Keratinocyte (primary cell): ENCODE measurements around the gene CCDC71. TPM values are rescaled to one million over a fixed set of nuclear protein-coding genes. Genes with fewer than 3 reads are reported as not detected.
A peak's percentile ranks its signal among the peaks of the same experiment; 100 is the strongest.

Experiments
- DNase-seq: peaks from one replicate; pipeline ENCODE4 v3.0.0-alpha.2; 2011; ENCODE audit warnings: low read depth, missing footprints, low spot score
- FAIRE-seq: peaks from 2 replicates; lab custom pipeline; 2011; peaks lifted over from hg19 to GRCh38; lab: Jason Lieb, UNC
- H2AFZ ChIP-seq: 2 replicates; pipeline ENCODE4 v1.6.0; 2012; ENCODE audit warnings: low read length, control low read depth, inconsistent platforms; ENCODE audit not compliant: control insufficient read depth
- H3K27ac ChIP-seq: 2 replicates; pipeline ENCODE4 v1.5.1; 2011; ENCODE audit warnings: low read length; ENCODE audit not compliant: control insufficient read depth, insufficient read depth
- H3K27me3 ChIP-seq: 3 replicates; pipeline ENCODE4 v1.6.0; 2011; ENCODE audit warnings: low read length; ENCODE audit not compliant: control insufficient read depth, insufficient read depth; ENCODE audit errors: extremely low read depth
- H3K36me3 ChIP-seq, 2 experiments: 2 replicates in 1 of 2; 3 replicates in 1 of 2; pipeline ENCODE4 v1.5.1; 2011; ENCODE audit warnings: low read length in 2 of 2, mild to moderate bottlenecking in 1 of 2; ENCODE audit not compliant: control insufficient read depth in 2 of 2, insufficient read depth in 2 of 2; ENCODE audit errors: extremely low read depth in 1 of 2
- H3K4me1 ChIP-seq: 3 replicates; pipeline ENCODE4 v1.5.1; 2011; ENCODE audit warnings: low read length; ENCODE audit not compliant: control insufficient read depth, insufficient read depth; ENCODE audit errors: extremely low read depth
- H3K4me2 ChIP-seq: 3 replicates; pipeline ENCODE4 v1.6.0; 2011; ENCODE audit warnings: low read depth, low read length; ENCODE audit not compliant: control insufficient read depth, insufficient read depth; ENCODE audit errors: extremely low read depth
- H3K4me3 ChIP-seq, 3 experiments: fragments of 200-600 bp in 1 of 3; sonication (generic) in 1 of 3; 2 replicates in 2 of 3; 3 replicates in 1 of 3; pipeline ENCODE4 v1.5.1; 2011 to 2016; ENCODE audit warnings: low read length in 3 of 3, mild to moderate bottlenecking in 3 of 3, control low read depth in 2 of 3, inconsistent platforms in 1 of 3, low read depth in 1 of 3, mixed read lengths in 1 of 3, mixed run types in 1 of 3, moderate library complexity in 1 of 3; ENCODE audit not compliant: control insufficient read depth in 2 of 3, insufficient read depth in 2 of 3; ENCODE audit errors: extremely low read depth in 1 of 3
- H3K79me2 ChIP-seq: 2 replicates; pipeline ENCODE4 v1.6.0; 2012; ENCODE audit warnings: low read length; ENCODE audit not compliant: control insufficient read depth, insufficient read depth
- H3K9ac ChIP-seq: 3 replicates; pipeline ENCODE4 v1.6.0; 2011; ENCODE audit warnings: low read length; ENCODE audit not compliant: control insufficient read depth, insufficient read depth; ENCODE audit errors: extremely low read depth
- H3K9me1 ChIP-seq: 3 replicates; pipeline ENCODE4 v1.6.0; 2011; ENCODE audit warnings: low read length; ENCODE audit not compliant: control insufficient read depth, insufficient read depth; ENCODE audit errors: extremely low read depth
- H3K9me3 ChIP-seq: 2 replicates; pipeline ENCODE4 v1.5.1; 2012; ENCODE audit warnings: low read depth, low read length; ENCODE audit not compliant: control insufficient read depth
- H4K20me1 ChIP-seq: 3 replicates; pipeline ENCODE4 v1.6.0; 2011; ENCODE audit warnings: low read length; ENCODE audit not compliant: control insufficient read depth, insufficient read depth; ENCODE audit errors: extremely low read depth
- CTCF ChIP-seq, 3 experiments: IDR thresholded peaks in 1 of 3; conservative IDR thresholded peaks in 1 of 3; optimal IDR thresholded peaks in 1 of 3; 2 replicates in 2 of 3; 3 replicates in 1 of 3; pipeline versions ENCODE3 to v1.5.1; 2011; ENCODE audit warnings: low read length in 3 of 3, mild to moderate bottlenecking in 3 of 3, moderate library complexity in 2 of 3, control low read depth in 1 of 3, inconsistent platforms in 1 of 3; ENCODE audit not compliant: insufficient read depth in 2 of 3; ENCODE audit errors: extremely low read depth in 1 of 3
- EZH2 ChIP-seq: IDR thresholded peaks from one replicate; pipeline ENCODE4 v1.6.1; 2012; ENCODE audit warnings: inconsistent platforms, mild to moderate bottlenecking, low read length, moderate library complexity
- dilution Hi-C: fragments of 300-500 bp; cut with MboI; formaldehyde crosslinking; loops from one replicate; pipeline ENCODE4 v1.7.0; 2020; ENCODE audit warnings: low sequenced_read_pairs; ENCODE audit not compliant: extremely low pct_ligation_motif_present
- polyA plus RNA-seq, 5 experiments: library from polyadenylated mRNA; depleted of rRNA in 3 of 5; stranded (reverse) in 3 of 5; stranded (forward) in 1 of 5; unstranded in 1 of 5; fragments of >200 nt; gene quantifications; 1 replicate in 1 of 5; 2 replicates in 3 of 5; 3 replicates in 1 of 5; pipeline versions ENCODE4 v1.2.1 to v1.2.3, GENCODE V29; 2011 to 2012; ENCODE audit warnings: missing spikeins in 2 of 5, low read depth in 1 of 5, low replicate concordance in 1 of 5

The CCDC71 gene
- polyA plus RNA-seq, 1 donor (not counting 4 experiments of a cell fraction or from before 2014, with no cell fraction given), result 18.8 TPM

GRCh38 chr3:49121132-49121736 is 44.9 kb downstream of the CCDC71 start:
- no peaks in the 10 kb centered on the region for H4K20me1 ChIP-seq
- peak overlapping the region in 2 of 3 experiments; percentile 64 to 93 for H3K4me3 ChIP-seq
- FAIRE-seq (no peak), DNase-seq (no peak)
- dilution Hi-C loops, result no loop called here
- no peaks in the 10 kb centered on the region for H3K9me3 ChIP-seq
- peaks cover 15% of the 10 kb centered on the region for H3K79me2 ChIP-seq
- H3K4me1 ChIP-seq, result peaks cover 13% of the 10 kb centered on the region
- no peak overlapping the region for H2AFZ ChIP-seq
- peak overlapping the region; percentile 100 for H3K4me2 ChIP-seq
- H3K27me3 ChIP-seq, result no peaks in the 10 kb centered on the region
- TF ChIP-seq EZH2, result no peak
- TF ChIP-seq CTCF (optimal IDR thresholded peaks at IDR 0.05 in 1 of 3, IDR thresholded peaks at IDR 0.05 in 1 of 3, conservative IDR thresholded peaks at IDR 0.05 in 1 of 3; ENCODE audit: extremely low read depth in 1 of 3, insufficient read depth in 2 of 3, low read length in 3 of 3), result no peak
- H3K9ac ChIP-seq, result peak overlapping the region; percentile 91
- H3K27ac ChIP-seq, result no peak overlapping the region
- peaks cover 43 to 50% of the 10 kb centered on the region in 2 experiments for H3K36me3 ChIP-seq
- H3K9me1 ChIP-seq, result peaks cover 2% of the 10 kb centered on the region

- Histone ChIP-seq H3K9me1 (peaks cover 2% of the 10 kb centered on the region), H2AFZ (peak within 1 kb of the TSS; percentile 73), H3K36me3 (peaks cover 50 to 56% of the 10 kb centered on the region in 2 experiments), H3K4me1 (peaks cover 13% of the 10 kb centered on the region), H4K20me1 (no peaks in the 10 kb centered on the region), H3K4me2 (peak within 1 kb of the TSS; percentile 100), H3K27ac (peak within 1 kb of the TSS; percentile 71), H3K9me3 (no peaks in the 10 kb centered on the region), H3K4me3 (peak within 1 kb of the TSS; percentile 64 to 93 (median 82)), H3K79me2 (peaks cover 15% of the 10 kb centered on the region), H3K9ac (peak within 1 kb of the TSS; percentile 91), H3K27me3 (no peaks in the 10 kb centered on the region)
- FAIRE-seq, result peak; percentile 32
- dilution Hi-C loops, result no loop called here
- DNase-seq, result no peak
- TF ChIP-seq CTCF (optimal IDR thresholded peaks at IDR 0.05 in 1 of 3, IDR thresholded peaks at IDR 0.05 in 1 of 3, conservative IDR thresholded peaks at IDR 0.05 in 1 of 3; ENCODE audit: extremely low read depth in 1 of 3, insufficient read depth in 2 of 3, low read length in 3 of 3) (no peak), EZH2 (no peak)
These were observed 45.5 kb downstream of the CCDC71 start, which contains the start of gene USP19 for GRCh38 chr3:49120438-49121131. Gene USP19 (minus strand): TSS chr3:49120823. CDS start chr3:49119145, 1,678 bp downstream.
